Astrocyte of the cerebellum (primary cell): Measurements from ENCODE around the gene CNOT6.
"Not testable (repeated sequence)": the region's sequence is repeated elsewhere in the genome, so short reads cannot be mapped to it uniquely, and the experiment has no call there.

Experiments used
- DNase-seq: peaks from one replicate; pipeline ENCODE4 v3.0.0-alpha.2; 2011; ENCODE audit warnings: low read depth
- H3K4me3 ChIP-seq: 2 replicates; pipeline ENCODE4 v1.5.1; 2011; ENCODE audit warnings: mild to moderate bottlenecking, low read depth, low read length, moderate library complexity
- CTCF ChIP-seq: IDR thresholded peaks from 2 replicates; pipeline ENCODE4 v1.5.1; 2012; ENCODE audit warnings: low read length, low read depth, moderate library complexity, mild to moderate bottlenecking; ENCODE audit errors: missing control alignments
- in situ Hi-C: cut with HindIII; loops from 2 replicates; pipeline ENCODE4 v1.10.0; 2017; ENCODE audit warnings: low sequenced_read_pairs

The CNOT6 gene

GRCh38 chr5:180494060-180494509 is at the start of gene CNOT6:
CNOT6 (plus strand) TSS chr5:180494379; CDS start chr5:180529277, 34,898 bp downstream.
- in situ Hi-C loops, result no loop called here
- DNase-seq, result peak; percentile 86
- TF ChIP-seq CTCF, result no peak
- H3K4me3 ChIP-seq, result peak within 1 kb of the TSS; percentile 75

GRCh38 chr5:180454752-180455151 is 39.4 kb upstream of the CNOT6 start:
- H3K4me3 ChIP-seq, result no peak overlapping the region
- in situ Hi-C loops, result no loop called here
- no peak for DNase-seq
- no peak for TF ChIP-seq CTCF

- H3K4me3 ChIP-seq, result no peak overlapping the region
- no peak for TF ChIP-seq CTCF
- no peak for DNase-seq
- in situ Hi-C loops, result no loop called here
These were observed 38.3 kb upstream of the CNOT6 start for GRCh38 chr5:180455872-180456271.

- no peak for DNase-seq
- H3K4me3 ChIP-seq, result no peak overlapping the region
- in situ Hi-C loops, result no loop called here
- no peak for TF ChIP-seq CTCF
These were observed 37.4 kb upstream of the CNOT6 start for GRCh38 chr5:180456792-180457191.

- in situ Hi-C loops, DNase-seq, H3K4me3 ChIP-seq: not testable (repeated sequence)
These were observed 35.1 kb upstream of the CNOT6 start for GRCh38 chr5:180458852-180459673.

- H3K4me3 ChIP-seq, DNase-seq, in situ Hi-C loops: not testable (repeated sequence)
These were observed 34.5 kb upstream of the CNOT6 start for GRCh38 chr5:180459674-180460142.

GRCh38 chr5:180460834-180461233 is 33.3 kb upstream of the CNOT6 start:
- TF ChIP-seq CTCF, result no peak
- DNase-seq, result no peak
- in situ Hi-C loops, result no loop called here
- no peak overlapping the region for H3K4me3 ChIP-seq
